ENCODE data around the gene GJB2.

Gene GJB2

DNA sequence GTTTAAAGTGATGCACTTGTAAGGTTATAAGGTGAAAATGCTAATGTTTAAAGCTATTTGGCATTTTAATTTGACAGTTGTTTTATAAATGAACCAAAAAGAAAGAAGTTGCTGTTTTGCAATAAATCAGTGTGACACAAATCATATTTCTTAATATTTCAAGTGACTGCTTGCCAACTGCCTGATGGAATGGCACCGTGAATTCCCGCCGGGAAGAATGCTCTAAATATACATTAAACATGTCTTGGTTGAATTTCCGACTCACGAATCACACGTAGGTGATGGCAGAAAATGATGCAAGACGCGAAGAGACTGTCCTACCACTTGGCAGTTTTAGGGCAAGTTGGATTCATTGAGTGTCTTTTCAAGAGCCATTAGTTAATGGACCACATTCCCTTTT is 3.1 kb upstream of the GJB2 start:
- TF ChIP-seq TCF12 (IDR thresholded peaks at IDR 0.05; ENCODE audit: low read depth) (no peak), CREB1 (IDR thresholded peaks at IDR 0.05; ENCODE audit: low read depth) (no peak), YY1 (IDR thresholded peaks at IDR 0.05; ENCODE audit: low read depth) (no peak), TAF1 (IDR thresholded peaks at IDR 0.05; ENCODE audit: low read depth) (no peak), NFIC (IDR thresholded peaks at IDR 0.05) (no peak), EGR1 (IDR thresholded peaks at IDR 0.05) (no peak), EP300 (IDR thresholded peaks at IDR 0.05; ENCODE audit: borderline replicate concordance) (no peak), CEBPB (IDR thresholded peaks at IDR 0.05) (no peak), FOXM1 (IDR thresholded peaks at IDR 0.05; ENCODE audit: borderline replicate concordance, low read depth) (no peak), RAD21 (IDR thresholded peaks at IDR 0.05; ENCODE audit: low read depth) (no peak), TEAD4 (IDR thresholded peaks at IDR 0.05) (no peak)
- TF ChIP-seq, protein P1, sequence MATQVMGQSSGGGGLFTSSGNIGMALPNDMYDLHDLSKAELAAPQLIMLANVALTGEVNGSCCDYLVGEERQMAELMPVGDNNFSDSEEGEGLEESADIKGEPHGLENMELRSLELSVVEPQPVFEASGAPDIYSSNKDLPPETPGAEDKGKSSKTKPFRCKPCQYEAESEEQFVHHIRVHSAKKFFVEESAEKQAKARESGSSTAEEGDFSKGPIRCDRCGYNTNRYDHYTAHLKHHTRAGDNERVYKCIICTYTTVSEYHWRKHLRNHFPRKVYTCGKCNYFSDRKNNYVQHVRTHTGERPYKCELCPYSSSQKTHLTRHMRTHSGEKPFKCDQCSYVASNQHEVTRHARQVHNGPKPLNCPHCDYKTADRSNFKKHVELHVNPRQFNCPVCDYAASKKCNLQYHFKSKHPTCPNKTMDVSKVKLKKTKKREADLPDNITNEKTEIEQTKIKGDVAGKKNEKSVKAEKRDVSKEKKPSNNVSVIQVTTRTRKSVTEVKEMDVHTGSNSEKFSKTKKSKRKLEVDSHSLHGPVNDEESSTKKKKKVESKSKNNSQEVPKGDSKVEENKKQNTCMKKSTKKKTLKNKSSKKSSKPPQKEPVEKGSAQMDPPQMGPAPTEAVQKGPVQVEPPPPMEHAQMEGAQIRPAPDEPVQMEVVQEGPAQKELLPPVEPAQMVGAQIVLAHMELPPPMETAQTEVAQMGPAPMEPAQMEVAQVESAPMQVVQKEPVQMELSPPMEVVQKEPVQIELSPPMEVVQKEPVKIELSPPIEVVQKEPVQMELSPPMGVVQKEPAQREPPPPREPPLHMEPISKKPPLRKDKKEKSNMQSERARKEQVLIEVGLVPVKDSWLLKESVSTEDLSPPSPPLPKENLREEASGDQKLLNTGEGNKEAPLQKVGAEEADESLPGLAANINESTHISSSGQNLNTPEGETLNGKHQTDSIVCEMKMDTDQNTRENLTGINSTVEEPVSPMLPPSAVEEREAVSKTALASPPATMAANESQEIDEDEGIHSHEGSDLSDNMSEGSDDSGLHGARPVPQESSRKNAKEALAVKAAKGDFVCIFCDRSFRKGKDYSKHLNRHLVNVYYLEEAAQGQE (IDR thresholded peaks at IDR 0.05; ENCODE audit: low read depth), result no peak
- TF ChIP-seq, protein P2, sequence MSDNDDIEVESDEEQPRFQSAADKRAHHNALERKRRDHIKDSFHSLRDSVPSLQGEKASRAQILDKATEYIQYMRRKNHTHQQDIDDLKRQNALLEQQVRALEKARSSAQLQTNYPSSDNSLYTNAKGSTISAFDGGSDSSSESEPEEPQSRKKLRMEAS (IDR thresholded peaks at IDR 0.05), result no peak

DNA sequence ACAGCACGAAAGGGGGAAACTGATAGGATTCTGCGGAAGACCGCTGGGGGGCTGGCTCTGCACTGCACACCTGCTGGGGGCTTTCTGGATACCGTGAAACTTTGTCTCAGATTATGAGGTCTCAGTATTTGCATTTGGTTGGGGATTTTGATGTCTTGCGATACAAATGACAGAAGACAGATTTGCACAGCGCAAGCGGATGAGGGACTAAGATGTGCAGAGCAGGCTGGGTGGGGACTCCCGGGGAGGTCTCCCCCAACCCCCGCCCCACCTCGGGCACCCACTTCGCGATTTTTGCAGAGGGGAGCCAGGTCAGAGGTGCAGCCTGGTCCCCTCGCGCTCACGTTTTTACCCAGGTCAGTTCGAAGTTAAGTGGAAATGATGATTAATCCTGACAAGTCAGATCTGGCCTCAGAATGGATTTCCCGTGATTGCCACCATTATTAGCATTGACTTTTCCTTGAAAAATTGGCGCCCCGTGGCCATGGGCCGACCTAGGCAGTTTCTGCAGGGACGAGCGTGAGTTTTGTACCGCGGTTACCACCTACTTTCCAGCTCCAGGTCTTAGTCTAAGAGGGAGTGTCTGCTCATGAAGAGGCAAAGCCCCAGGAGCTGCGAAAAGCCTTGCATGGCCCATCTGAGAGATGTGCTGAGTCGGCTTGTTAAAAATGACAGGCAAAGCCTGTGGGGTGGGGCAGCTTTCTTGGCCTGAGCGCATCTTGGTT is 1.3 kb upstream of the GJB2 start:
- TF ChIP-seq EP300 (IDR thresholded peaks at IDR 0.05; ENCODE audit: borderline replicate concordance), result no peak
- no peak for TF ChIP-seq FOXM1 (IDR thresholded peaks at IDR 0.05; ENCODE audit: borderline replicate concordance, low read depth)
- TF ChIP-seq, protein P2 (IDR thresholded peaks at IDR 0.05), result no peak
- no peak for TF ChIP-seq TAF1 (IDR thresholded peaks at IDR 0.05; ENCODE audit: low read depth)
- TF ChIP-seq NFIC (IDR thresholded peaks at IDR 0.05), result no peak
- TF ChIP-seq CREB1 (IDR thresholded peaks at IDR 0.05; ENCODE audit: low read depth), result no peak
- TF ChIP-seq, protein P3, sequence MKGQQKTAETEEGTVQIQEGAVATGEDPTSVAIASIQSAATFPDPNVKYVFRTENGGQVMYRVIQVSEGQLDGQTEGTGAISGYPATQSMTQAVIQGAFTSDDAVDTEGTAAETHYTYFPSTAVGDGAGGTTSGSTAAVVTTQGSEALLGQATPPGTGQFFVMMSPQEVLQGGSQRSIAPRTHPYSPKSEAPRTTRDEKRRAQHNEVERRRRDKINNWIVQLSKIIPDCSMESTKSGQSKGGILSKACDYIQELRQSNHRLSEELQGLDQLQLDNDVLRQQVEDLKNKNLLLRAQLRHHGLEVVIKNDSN (IDR thresholded peaks at IDR 0.05), result no peak
- no peak for TF ChIP-seq ZBTB7A (IDR thresholded peaks at IDR 0.05; ENCODE audit: low read depth)
- TF ChIP-seq CEBPB (IDR thresholded peaks at IDR 0.05), result no peak
- no peak for TF ChIP-seq EGR1 (IDR thresholded peaks at IDR 0.05)
- TF ChIP-seq TEAD4 (IDR thresholded peaks at IDR 0.05), result no peak
- TF ChIP-seq TCF12 (IDR thresholded peaks at IDR 0.05; ENCODE audit: low read depth), result no peak

DNA sequence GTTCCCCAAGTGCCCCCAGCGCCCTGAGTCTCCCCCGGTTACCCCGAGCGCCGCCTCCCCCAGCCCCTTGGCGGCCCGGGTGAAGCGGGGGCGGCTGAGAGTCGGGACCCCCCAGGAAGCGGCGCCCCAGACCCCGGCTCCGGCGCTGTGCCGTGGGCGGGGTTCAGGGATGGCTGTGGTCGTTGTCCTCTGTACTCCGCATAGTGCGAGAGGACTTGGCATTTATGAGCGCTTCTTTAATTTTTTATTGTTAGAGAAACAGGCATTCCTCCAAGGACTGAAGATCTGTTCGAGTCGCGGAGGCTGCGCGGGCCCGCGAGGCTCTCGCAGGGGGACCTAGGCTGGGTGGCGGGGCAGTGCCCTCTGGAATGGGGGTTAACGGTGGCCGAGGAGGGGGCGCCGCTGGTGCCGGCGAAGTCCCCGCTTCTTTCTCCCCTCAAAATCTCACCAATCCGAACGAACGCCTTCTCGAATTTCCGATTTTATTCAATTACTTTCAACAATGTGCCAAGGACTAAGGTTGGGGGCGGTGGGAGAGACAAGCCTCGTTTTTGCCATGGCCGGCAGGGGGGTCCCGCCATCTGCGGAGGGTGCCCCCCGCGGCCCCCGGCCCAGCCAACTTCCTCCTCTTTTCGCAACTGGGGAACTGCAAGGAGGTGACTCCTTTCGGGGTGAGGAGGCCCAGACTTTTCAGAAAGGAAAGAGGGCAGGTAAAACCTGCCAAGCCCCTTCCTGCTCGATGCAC is 596 bp upstream of the GJB2 start:
- TF ChIP-seq TAF1 (IDR thresholded peaks at IDR 0.05; ENCODE audit: low read depth) (no peak), EGR1 (IDR thresholded peaks at IDR 0.05) (0 out of 2 replicates have a peak, but pooled peaks have one; percentile 3)

DNA sequence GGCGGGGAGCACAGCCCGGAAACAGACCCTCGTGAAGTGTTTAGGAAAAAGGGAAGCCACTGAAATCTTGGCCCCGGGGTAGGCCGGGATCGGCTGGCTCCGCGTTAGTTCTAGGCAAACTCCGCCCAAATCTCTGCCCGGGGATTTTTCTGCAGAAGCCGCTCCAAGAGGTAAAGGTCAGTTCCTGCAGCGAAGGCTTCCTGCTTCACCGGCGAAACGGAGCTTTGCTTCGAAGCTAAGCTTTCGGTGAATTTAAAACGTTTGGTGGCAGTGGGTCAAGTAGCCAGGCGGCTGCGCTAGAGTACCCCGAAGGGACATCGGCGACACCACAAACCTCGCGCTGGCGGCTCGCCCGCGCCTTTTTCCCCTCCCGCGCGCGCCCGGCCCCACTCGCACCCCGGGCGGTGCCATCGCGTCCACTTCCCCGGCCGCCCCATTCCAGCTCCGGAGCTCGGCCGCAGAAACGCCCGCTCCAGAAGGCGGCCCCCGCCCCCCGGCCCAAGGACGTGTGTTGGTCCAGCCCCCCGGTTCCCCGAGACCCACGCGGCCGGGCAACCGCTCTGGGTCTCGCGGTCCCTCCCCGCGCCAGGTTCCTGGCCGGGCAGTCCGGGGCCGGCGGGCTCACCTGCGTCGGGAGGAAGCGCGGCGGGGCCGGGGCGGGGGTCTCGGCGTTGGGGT is 441 bp downstream of the GJB2 start:
- TF ChIP-seq, protein P3 (IDR thresholded peaks at IDR 0.05), result no peak
- TF ChIP-seq FOXM1 (IDR thresholded peaks at IDR 0.05; ENCODE audit: borderline replicate concordance, low read depth) (no peak), TAF1 (IDR thresholded peaks at IDR 0.05; ENCODE audit: low read depth) (no peak), ZBTB7A (IDR thresholded peaks at IDR 0.05; ENCODE audit: low read depth) (0 out of 2 replicates have a peak, but pooled peaks have one; percentile 28), TEAD4 (IDR thresholded peaks at IDR 0.05) (no peak), EP300 (IDR thresholded peaks at IDR 0.05; ENCODE audit: borderline replicate concordance) (no peak), TCF12 (IDR thresholded peaks at IDR 0.05; ENCODE audit: low read depth) (no peak), RAD21 (IDR thresholded peaks at IDR 0.05; ENCODE audit: low read depth) (no peak), EGR1 (IDR thresholded peaks at IDR 0.05) (no peak), CREB1 (IDR thresholded peaks at IDR 0.05; ENCODE audit: low read depth) (no peak), NFIC (IDR thresholded peaks at IDR 0.05) (0 out of 2 replicates have a peak, but pooled peaks have one; percentile 9)
- TF ChIP-seq, protein P1 (IDR thresholded peaks at IDR 0.05; ENCODE audit: low read depth), result no peak
- TF ChIP-seq, protein P2 (IDR thresholded peaks at IDR 0.05), result no peak
